ENCODE measurements around the gene SCNN1B. TPM values are rescaled to one million over a fixed set of nuclear protein-coding genes. Genes with fewer than 3 reads are reported as not detected.
"Not testable (repeated sequence)": the region's sequence is repeated elsewhere in the genome, so short reads cannot be mapped to it uniquely, and the experiment has no call there.

The SCNN1B gene
- polyA plus RNA-seq, 6 donors from 2014 or later, result not detected

- Mint-ChIP-seq H3K9me3 (no peaks in the 10 kb centered on the region), H3K4me1 (no peaks in the 10 kb centered on the region), H3K27ac (peak overlapping the region in 2 of 6 donors; percentile 64 to 97), H3K36me3 (peaks cover 21 to 22% of the 10 kb centered on the region in 2 donors), H3K27me3 (no peaks in the 10 kb centered on the region), H3K4me3 (no peak overlapping the region)
- DNase-seq (no peak), ATAC-seq (ENCODE audit: low read depth in 2 of 2) (no peak)
These were observed 85.6 kb downstream of the SCNN1B start for GRCh38 chr16:23387666-23388065.

DNA sequence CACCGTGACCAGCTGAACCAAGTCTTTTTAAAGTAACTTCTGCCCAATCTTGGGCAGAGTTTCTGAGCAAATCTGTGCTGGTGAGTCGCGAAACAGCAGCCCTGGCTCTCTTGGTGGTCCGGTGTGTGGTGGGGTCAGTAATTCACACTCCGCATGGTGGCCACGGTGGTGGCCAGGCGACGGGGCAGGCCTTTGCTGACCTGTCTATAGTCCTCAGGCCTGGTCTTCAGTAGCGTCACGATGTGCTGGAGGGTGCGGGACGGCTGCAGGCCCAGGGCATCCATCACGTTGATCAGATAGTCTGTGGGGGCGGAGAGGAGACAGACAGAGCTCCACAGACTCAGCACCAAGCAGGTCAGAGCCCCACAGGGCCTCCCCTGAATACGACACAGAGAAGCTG lies 86.7 kb downstream of the SCNN1B start:
- Mint-ChIP-seq H3K27me3 (no peaks in the 10 kb centered on the region), H3K4me3 (no peak overlapping the region), H3K36me3 (peaks cover 21 to 22% of the 10 kb centered on the region in 2 donors), H3K9me3 (no peaks in the 10 kb centered on the region), H3K27ac (no peak overlapping the region), H3K4me1 (no peaks in the 10 kb centered on the region)
- ATAC-seq (ENCODE audit: low read depth in 2 of 2) (no peak), DNase-seq (no peak)

- peaks cover 22 to 24% of the 10 kb centered on the region in 2 donors for H3K36me3 Mint-ChIP-seq
- ATAC-seq (ENCODE audit: low read depth in 2 of 2) (no peak), DNase-seq (no peak)
- H3K27ac Mint-ChIP-seq, result peak overlapping the region in 1 of 6 donors; percentile 63
- no peaks in the 10 kb centered on the region for H3K27me3 Mint-ChIP-seq
- no peaks in the 10 kb centered on the region for H3K4me1 Mint-ChIP-seq
- no peaks in the 10 kb centered on the region for H3K9me3 Mint-ChIP-seq
- no peak overlapping the region for H3K4me3 Mint-ChIP-seq
These were observed 87.1 kb downstream of the SCNN1B start for GRCh38 chr16:23389201-23389600.

DNA sequence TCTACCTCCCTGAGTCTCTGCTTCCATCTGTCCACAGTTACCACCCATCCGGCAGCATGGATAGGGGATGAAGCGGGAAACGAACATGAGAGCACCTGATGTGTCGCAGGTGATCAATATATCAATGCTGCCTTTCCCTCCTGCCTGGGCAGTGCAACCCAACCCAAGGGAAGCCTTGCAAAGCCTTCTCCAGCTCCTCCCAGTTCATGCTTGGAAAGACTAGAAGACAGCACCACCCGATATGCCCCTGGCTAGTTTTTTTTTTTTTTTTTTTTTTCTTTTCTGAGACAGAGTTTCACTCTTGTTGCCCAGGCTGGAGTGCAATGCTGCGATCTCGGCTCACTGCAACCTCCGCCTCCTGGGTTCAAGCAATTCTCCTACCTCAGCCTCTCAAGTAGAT lies 87.8 kb downstream of the SCNN1B start:
- H3K36me3 Mint-ChIP-seq, result peaks cover 22 to 28% of the 10 kb centered on the region in 2 donors
- H3K27me3 Mint-ChIP-seq; DNase-seq; H3K27ac Mint-ChIP-seq; ATAC-seq (ENCODE audit: low read depth in 2 of 2); H3K9me3 Mint-ChIP-seq; H3K4me3 Mint-ChIP-seq; H3K4me1 Mint-ChIP-seq: not testable (repeated sequence)

DNA sequence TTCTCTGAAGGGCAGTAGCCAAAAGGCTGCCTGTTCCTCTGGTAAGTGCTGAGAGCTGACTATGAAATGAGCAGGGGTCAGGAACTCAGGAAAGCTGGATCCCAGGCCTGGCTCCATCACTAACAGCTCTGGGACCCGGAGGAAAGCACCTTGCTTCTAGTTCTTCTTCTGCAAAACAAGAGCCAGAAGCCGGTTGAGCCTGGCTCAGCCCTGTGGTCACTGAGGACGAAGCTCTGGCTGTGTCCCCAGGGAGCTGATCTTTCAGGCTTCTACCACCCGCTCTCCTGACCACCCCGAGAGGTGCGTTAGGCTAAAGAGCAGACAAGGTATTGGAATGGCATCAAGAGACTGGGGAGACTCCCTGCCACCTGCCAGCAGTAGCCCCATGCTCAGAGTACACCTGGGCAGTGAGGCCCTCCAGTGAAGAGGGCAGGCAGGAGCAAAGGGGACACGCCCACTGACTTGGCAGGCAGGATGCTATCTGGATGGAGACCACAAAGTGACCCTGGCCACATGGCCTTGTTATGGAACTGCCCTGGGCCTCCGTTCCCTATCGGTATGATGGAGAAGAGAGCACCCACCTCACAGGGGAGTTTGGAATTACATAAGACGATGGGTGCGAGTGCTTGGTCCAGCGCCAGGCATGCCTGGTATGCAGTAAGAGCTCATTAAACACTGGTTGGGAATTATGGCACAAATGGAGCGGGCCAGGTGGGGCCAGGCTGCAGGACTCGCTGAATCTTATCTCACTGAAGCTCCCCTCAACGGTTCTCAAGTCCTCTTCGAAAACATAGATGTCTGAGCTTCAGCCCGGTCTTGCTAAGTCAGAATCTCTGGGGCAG lies 89.5 kb downstream of the SCNN1B start:
- Mint-ChIP-seq H3K4me3 (no peak overlapping the region), H3K27me3 (no peaks in the 10 kb centered on the region), H3K4me1 (no peaks in the 10 kb centered on the region), H3K27ac (no peak overlapping the region), H3K9me3 (no peaks in the 10 kb centered on the region), H3K36me3 (peaks cover 22 to 28% of the 10 kb centered on the region in 2 donors)
- DNase-seq, result no peak
- no peak for ATAC-seq (ENCODE audit: low read depth in 2 of 2)

- H3K4me1 Mint-ChIP-seq, result no peaks in the 10 kb centered on the region
- no peaks in the 10 kb centered on the region for H3K27me3 Mint-ChIP-seq
- ATAC-seq (ENCODE audit: low read depth in 2 of 2) (no peak), DNase-seq (no peak)
- H3K36me3 Mint-ChIP-seq, result peaks cover 22 to 29% of the 10 kb centered on the region in 2 donors
- H3K27ac Mint-ChIP-seq, result no peak overlapping the region
- no peak overlapping the region for H3K4me3 Mint-ChIP-seq
- H3K9me3 Mint-ChIP-seq, result no peaks in the 10 kb centered on the region
These were observed 90.1 kb downstream of the SCNN1B start for GRCh38 chr16:23392223-23392600.

GRCh38 chr16:23394141-23394831 lies 92.2 kb downstream of the SCNN1B start:
- no peaks in the 10 kb centered on the region for H3K4me1 Mint-ChIP-seq
- no peaks in the 10 kb centered on the region for H3K9me3 Mint-ChIP-seq
- no peak overlapping the region for H3K27ac Mint-ChIP-seq
- no peaks in the 10 kb centered on the region for H3K27me3 Mint-ChIP-seq
- H3K4me3 Mint-ChIP-seq, result no peak overlapping the region
- DNase-seq, result no peak
- H3K36me3 Mint-ChIP-seq, result peaks cover 28 to 30% of the 10 kb centered on the region in 2 donors
- no peak for ATAC-seq (ENCODE audit: low read depth in 2 of 2)

- H3K36me3 Mint-ChIP-seq, result peaks cover 34 to 38% of the 10 kb centered on the region in 2 donors
- H3K27ac Mint-ChIP-seq, result no peak overlapping the region
- ATAC-seq (ENCODE audit: low read depth in 2 of 2) (no peak), DNase-seq (no peak)
- H3K4me1 Mint-ChIP-seq, result no peaks in the 10 kb centered on the region
- no peaks in the 10 kb centered on the region for H3K9me3 Mint-ChIP-seq
- no peak overlapping the region for H3K4me3 Mint-ChIP-seq
- no peaks in the 10 kb centered on the region for H3K27me3 Mint-ChIP-seq
These were observed 93.6 kb downstream of the SCNN1B start for GRCh38 chr16:23395732-23396131.

GRCh38 chr16:23397464-23397863 lies 95.4 kb downstream of the SCNN1B start:
- Mint-ChIP-seq H3K4me1 (no peaks in the 10 kb centered on the region), H3K4me3 (no peak overlapping the region), H3K27ac (no peak overlapping the region), H3K27me3 (no peaks in the 10 kb centered on the region), H3K9me3 (no peaks in the 10 kb centered on the region), H3K36me3 (peaks cover 32 to 35% of the 10 kb centered on the region in 2 donors)
- ATAC-seq (ENCODE audit: low read depth in 2 of 2), result no peak
- no peak for DNase-seq

GRCh38 chr16:23398987-23399805 lies 97.1 kb downstream of the SCNN1B start:
- no peak for ATAC-seq (ENCODE audit: low read depth in 2 of 2)
- no peak for DNase-seq
- Mint-ChIP-seq H3K36me3 (peaks cover 42 to 47% of the 10 kb centered on the region in 2 donors), H3K4me3 (peak overlapping the region in 1 of 8 donors; percentile 47), H3K4me1 (no peaks in the 10 kb centered on the region), H3K27ac (no peak overlapping the region), H3K9me3 (no peaks in the 10 kb centered on the region), H3K27me3 (no peaks in the 10 kb centered on the region)

- not testable (repeated sequence) for H3K9me3 Mint-ChIP-seq; ATAC-seq (ENCODE audit: low read depth in 2 of 2); H3K27me3 Mint-ChIP-seq; H3K4me1 Mint-ChIP-seq; DNase-seq; H3K4me3 Mint-ChIP-seq
- Mint-ChIP-seq H3K27ac (peak overlapping the region in 1 of 6 donors; percentile 97), H3K36me3 (peaks cover 42 to 44% of the 10 kb centered on the region in 2 donors)
These were observed 98.3 kb downstream of the SCNN1B start for GRCh38 chr16:23400447-23400846.

- H3K27me3 Mint-ChIP-seq, result no peaks in the 10 kb centered on the region
- H3K9me3 Mint-ChIP-seq, result no peaks in the 10 kb centered on the region
- no peak overlapping the region for H3K4me3 Mint-ChIP-seq
- H3K27ac Mint-ChIP-seq, result no peak overlapping the region
- peaks cover 42 to 44% of the 10 kb centered on the region in 2 donors for H3K36me3 Mint-ChIP-seq
- no peak for ATAC-seq (ENCODE audit: low read depth in 2 of 2)
- no peaks in the 10 kb centered on the region for H3K4me1 Mint-ChIP-seq
- DNase-seq, result no peak
These were observed 99.0 kb downstream of the SCNN1B start for GRCh38 chr16:23401139-23401538.

- no peak for ATAC-seq (ENCODE audit: low read depth in 2 of 2)
- Mint-ChIP-seq H3K36me3 (peaks cover 42 to 47% of the 10 kb centered on the region in 2 donors), H3K4me3 (no peak overlapping the region), H3K9me3 (no peaks in the 10 kb centered on the region), H3K27me3 (no peaks in the 10 kb centered on the region), H3K4me1 (no peaks in the 10 kb centered on the region), H3K27ac (no peak overlapping the region)
- DNase-seq, result no peak
These were observed 100.0 kb downstream of the SCNN1B start for GRCh38 chr16:23402100-23402499.
